K562 (cell line): ENCODE measurements around the gene IGIP. TPM values are rescaled to one million over a fixed set of nuclear protein-coding genes. Genes with fewer than 3 reads are reported as not detected.
A peak's percentile ranks its signal among the peaks of the same experiment; 100 is the strongest.

Source experiments
- CHCHD3 ChIP-seq: fragments of 250-450 bp; sonication (Bioruptor Pico); IDR thresholded peaks from 2 replicates; pipeline ENCODE4 v2.1.2; 2022; ENCODE audit warnings: mild to moderate bottlenecking
- GATAD2A ChIP-seq: fragments of 450-650 bp; IDR thresholded peaks from 2 replicates; pipeline ENCODE4 v1.6.1; 2017
- GTF2E2 ChIP-seq: fragments of 200-800 bp; sonication (Bioruptor generic); IDR thresholded peaks from 2 replicates; pipeline ENCODE4 v1.6.1; 2016; ENCODE audit warnings: missing genetic modification characterization, missing compliant biosample characterization
- KAT7 ChIP-seq: sonication (generic); formaldehyde crosslinking; IDR thresholded peaks from 2 replicates; pipeline ENCODE4 v1.8.0; 2022; ENCODE audit warnings: missing genetic modification reagents, mild to moderate bottlenecking, borderline replicate concordance
- MCM2 ChIP-seq: fragments of 450-650 bp; IDR thresholded peaks from 2 replicates; pipeline ENCODE4 v1.6.1; 2017; ENCODE audit warnings: low read depth, mild to moderate bottlenecking
- MTA3 ChIP-seq: fragments of 450-650 bp; formaldehyde crosslinking; IDR thresholded peaks from 2 replicates; pipeline ENCODE4 v1.6.1; 2017; ENCODE audit warnings: mild to moderate bottlenecking, borderline replicate concordance
- POLR2H ChIP-seq: IDR thresholded peaks from 2 replicates; pipeline ENCODE4 v1.6.1; 2016; ENCODE audit warnings: missing genetic modification characterization, low read depth, mild to moderate bottlenecking, control low read depth, missing compliant biosample characterization, moderate library complexity
- PURB ChIP-seq: sonication (generic); formaldehyde crosslinking; IDR thresholded peaks from 2 replicates; pipeline ENCODE4 v1.9.0; 2021; ENCODE audit warnings: low read depth, mild to moderate bottlenecking, missing genetic modification reagents
- RBM34 ChIP-seq: fragments of 200-400 bp; formaldehyde crosslinking; IDR thresholded peaks from 2 replicates; pipeline ENCODE4 v1.6.1; 2018; ENCODE audit warnings: low read length, borderline replicate concordance; ENCODE audit not compliant: insufficient read depth
- SPI1 ChIP-seq: IDR thresholded peaks from 2 replicates; pipeline ENCODE4 v1.6.1; 2011; ENCODE audit warnings: low read depth, low read length, control low read depth, borderline replicate concordance
- SRF ChIP-seq, 2 experiments: fragments of 250-450, 450-650 bp in 1 of 2; sonication (Bioruptor Pico) in 1 of 2; sonication (generic) in 1 of 2; formaldehyde crosslinking; IDR thresholded peaks; 2 replicates each; pipeline versions ENCODE4 v1.5.0 to v1.5.1; 2020 to 2022; ENCODE audit warnings: mild to moderate bottlenecking in 1 of 2, missing genetic modification reagents in 1 of 2
- ZNF668 ChIP-seq: fragments of 250-450 bp; sonication (Bioruptor Pico); IDR thresholded peaks from 2 replicates; pipeline ENCODE4 v1.8.0; 2022; ENCODE audit warnings: mild to moderate bottlenecking, inconsistent platforms
- ZNF75A ChIP-seq: fragments of 450-650 bp; formaldehyde crosslinking; IDR thresholded peaks from 2 replicates; pipeline ENCODE4 v1.4.0; 2020; ENCODE audit warnings: mild to moderate bottlenecking
- polyA plus RNA-seq, 8 experiments: library from polyadenylated mRNA; depleted of rRNA in 4 of 8; stranded (reverse) in 5 of 8; unstranded in 3 of 8; fragments of >200 nt; fragmentation: Nextera tagmentation in 2 of 8; fragmentation: Illumina TruSeq in 1 of 8; extraction: Ambion mirVana in 2 of 8; extraction: Trizol in 1 of 8; gene quantifications; 2 replicates each; pipeline versions ENCODE4 v1.2.1 to v1.2.3, GENCODE V29; 2011 to 2014; ENCODE audit warnings: inconsistent platforms in 1 of 8, missing spikeins in 1 of 8
- total RNA-seq, 7 experiments: library from RNA; depleted of rRNA in 6 of 7; stranded (reverse); fragments of >200 nt in 6 of 7; fragmentation: Illumina TruSeq in 2 of 7; extraction: Trizol in 2 of 7; gene quantifications; 2 replicates each; pipeline versions ENCODE4 v1.2.1 to v1.2.3, GENCODE V29; 2011 to 2021; ENCODE audit warnings: low replicate concordance in 1 of 7
- TF ChIP-seq, protein P1 (sequence below): sonication (generic); formaldehyde crosslinking; IDR thresholded peaks from 2 replicates; pipeline ENCODE4 v1.8.1; 2023; ENCODE audit warnings: missing genetic modification reagents, mild to moderate bottlenecking, borderline replicate concordance
- TF ChIP-seq, protein P2 (sequence below), 2 experiments: IDR thresholded peaks; 2 replicates each; pipeline ENCODE4 v1.6.1; 2012; ENCODE audit warnings: improper control_type of control experiment in 2 of 2, low read depth in 2 of 2, low read length in 2 of 2, borderline replicate concordance in 1 of 2
- TF ChIP-seq, protein P3 (sequence below): fragments of 450-650 bp; formaldehyde crosslinking; conservative IDR thresholded peaks from 2 replicates; pipeline ENCODE4 v1.4.0; 2022; ENCODE audit warnings: mild to moderate bottlenecking, missing genetic modification characterization
- TF ChIP-seq, protein P4 (sequence below): fragments of 450-650 bp; IDR thresholded peaks from 2 replicates; pipeline ENCODE4 v1.6.1; 2016; ENCODE audit warnings: missing biosample characterization, missing genetic modification characterization

The IGIP gene
- total and polyA plus RNA-seq, 9 of the 15 experiments (the other 6 are each of a cell fraction or from before 2014, with no cell fraction given) = 0.52 to 1.6 (median 1.2) TPM

DNA sequence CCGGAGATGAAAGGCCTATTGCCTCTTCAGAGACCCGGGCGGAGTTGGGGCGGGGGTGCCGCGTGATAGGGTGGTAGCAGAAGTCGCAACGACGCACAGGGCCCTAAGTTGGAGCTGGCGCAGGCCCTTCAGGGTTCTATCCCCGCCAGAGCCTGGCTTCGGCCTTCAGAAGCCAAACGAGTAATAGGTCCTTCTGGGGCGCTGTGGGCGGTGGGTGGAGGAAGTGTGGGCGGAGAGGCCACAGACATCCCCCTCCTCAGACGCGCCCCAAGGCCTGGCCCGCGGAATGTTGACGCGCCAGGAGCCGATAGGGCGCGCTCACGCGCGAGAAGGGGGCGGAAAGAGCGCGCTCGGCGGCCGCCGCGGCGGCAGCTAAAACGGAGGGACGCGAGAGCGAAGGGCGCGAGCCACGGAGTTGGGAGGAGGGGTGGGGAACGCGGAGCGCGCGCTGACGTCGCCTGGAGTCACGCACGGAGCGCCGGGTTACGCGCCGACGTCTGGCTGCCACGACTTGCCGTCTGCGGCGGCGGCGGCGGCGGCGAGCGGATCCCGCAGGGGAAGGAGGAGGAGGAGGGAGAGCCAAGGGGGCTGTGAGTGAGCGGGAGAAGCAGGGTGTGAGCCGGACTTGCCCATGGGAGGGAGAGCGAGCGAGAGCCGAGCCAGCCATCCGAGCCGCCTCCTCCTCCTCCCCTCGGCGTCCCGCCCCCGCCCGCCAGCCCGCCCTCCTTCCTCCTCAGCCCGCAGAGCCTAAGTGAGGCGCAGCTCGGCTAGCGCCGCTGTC, 18.2 kb upstream of the IGIP start (continued):
- TF ChIP-seq, protein P1, sequence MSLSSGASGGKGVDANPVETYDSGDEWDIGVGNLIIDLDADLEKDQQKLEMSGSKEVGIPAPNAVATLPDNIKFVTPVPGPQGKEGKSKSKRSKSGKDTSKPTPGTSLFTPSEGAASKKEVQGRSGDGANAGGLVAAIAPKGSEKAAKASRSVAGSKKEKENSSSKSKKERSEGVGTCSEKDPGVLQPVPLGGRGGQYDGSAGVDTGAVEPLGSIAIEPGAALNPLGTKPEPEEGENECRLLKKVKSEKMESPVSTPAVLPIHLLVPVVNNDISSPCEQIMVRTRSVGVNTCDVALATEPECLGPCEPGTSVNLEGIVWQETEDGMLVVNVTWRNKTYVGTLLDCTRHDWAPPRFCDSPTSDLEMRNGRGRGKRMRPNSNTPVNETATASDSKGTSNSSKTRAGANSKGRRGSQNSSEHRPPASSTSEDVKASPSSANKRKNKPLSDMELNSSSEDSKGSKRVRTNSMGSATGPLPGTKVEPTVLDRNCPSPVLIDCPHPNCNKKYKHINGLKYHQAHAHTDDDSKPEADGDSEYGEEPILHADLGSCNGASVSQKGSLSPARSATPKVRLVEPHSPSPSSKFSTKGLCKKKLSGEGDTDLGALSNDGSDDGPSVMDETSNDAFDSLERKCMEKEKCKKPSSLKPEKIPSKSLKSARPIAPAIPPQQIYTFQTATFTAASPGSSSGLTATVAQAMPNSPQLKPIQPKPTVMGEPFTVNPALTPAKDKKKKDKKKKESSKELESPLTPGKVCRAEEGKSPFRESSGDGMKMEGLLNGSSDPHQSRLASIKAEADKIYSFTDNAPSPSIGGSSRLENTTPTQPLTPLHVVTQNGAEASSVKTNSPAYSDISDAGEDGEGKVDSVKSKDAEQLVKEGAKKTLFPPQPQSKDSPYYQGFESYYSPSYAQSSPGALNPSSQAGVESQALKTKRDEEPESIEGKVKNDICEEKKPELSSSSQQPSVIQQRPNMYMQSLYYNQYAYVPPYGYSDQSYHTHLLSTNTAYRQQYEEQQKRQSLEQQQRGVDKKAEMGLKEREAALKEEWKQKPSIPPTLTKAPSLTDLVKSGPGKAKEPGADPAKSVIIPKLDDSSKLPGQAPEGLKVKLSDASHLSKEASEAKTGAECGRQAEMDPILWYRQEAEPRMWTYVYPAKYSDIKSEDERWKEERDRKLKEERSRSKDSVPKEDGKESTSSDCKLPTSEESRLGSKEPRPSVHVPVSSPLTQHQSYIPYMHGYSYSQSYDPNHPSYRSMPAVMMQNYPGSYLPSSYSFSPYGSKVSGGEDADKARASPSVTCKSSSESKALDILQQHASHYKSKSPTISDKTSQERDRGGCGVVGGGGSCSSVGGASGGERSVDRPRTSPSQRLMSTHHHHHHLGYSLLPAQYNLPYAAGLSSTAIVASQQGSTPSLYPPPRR = peak; percentile 77; the same call in 1 of the 2 replicates
- TF ChIP-seq MCM2 = no peak
- peak; percentile 64 for TF ChIP-seq POLR2H (tag)
- TF ChIP-seq PURB (CRISPR knock-in tag) = no peak
- TF ChIP-seq KAT7 (CRISPR knock-in tag) = peak; percentile 70; the same call in 1 of the 2 replicates
- 0 out of 2 replicates have a peak, but pooled peaks have one; percentile 18 for TF ChIP-seq GATAD2A
- peak; percentile 72; the same call in 1 of the 2 replicates for TF ChIP-seq MTA3
- no peak for TF ChIP-seq CHCHD3
- peak; percentile 66; the same call in 1 of the 2 replicates for TF ChIP-seq GTF2E2 (tag)
- TF ChIP-seq SRF (CRISPR knock-in tag; IDR thresholded peaks at IDR 0.05) = peak in 1 of 2 experiments; percentile 10; a peak in 2 of 4 replicates
- no peak for TF ChIP-seq SPI1
- TF ChIP-seq ZNF75A (CRISPR knock-in tag) = no peak
- TF ChIP-seq, protein P2, sequence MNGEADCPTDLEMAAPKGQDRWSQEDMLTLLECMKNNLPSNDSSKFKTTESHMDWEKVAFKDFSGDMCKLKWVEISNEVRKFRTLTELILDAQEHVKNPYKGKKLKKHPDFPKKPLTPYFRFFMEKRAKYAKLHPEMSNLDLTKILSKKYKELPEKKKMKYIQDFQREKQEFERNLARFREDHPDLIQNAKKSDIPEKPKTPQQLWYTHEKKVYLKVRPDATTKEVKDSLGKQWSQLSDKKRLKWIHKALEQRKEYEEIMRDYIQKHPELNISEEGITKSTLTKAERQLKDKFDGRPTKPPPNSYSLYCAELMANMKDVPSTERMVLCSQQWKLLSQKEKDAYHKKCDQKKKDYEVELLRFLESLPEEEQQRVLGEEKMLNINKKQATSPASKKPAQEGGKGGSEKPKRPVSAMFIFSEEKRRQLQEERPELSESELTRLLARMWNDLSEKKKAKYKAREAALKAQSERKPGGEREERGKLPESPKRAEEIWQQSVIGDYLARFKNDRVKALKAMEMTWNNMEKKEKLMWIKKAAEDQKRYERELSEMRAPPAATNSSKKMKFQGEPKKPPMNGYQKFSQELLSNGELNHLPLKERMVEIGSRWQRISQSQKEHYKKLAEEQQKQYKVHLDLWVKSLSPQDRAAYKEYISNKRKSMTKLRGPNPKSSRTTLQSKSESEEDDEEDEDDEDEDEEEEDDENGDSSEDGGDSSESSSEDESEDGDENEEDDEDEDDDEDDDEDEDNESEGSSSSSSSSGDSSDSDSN (IDR thresholded peaks at IDR 0.05; ENCODE audit: borderline replicate concordance in 1 of 2, low read depth in 2 of 2, low read length in 2 of 2) = peak; percentile 50 to 63; a peak in 2 of 4 replicates
- TF ChIP-seq, protein P3, sequence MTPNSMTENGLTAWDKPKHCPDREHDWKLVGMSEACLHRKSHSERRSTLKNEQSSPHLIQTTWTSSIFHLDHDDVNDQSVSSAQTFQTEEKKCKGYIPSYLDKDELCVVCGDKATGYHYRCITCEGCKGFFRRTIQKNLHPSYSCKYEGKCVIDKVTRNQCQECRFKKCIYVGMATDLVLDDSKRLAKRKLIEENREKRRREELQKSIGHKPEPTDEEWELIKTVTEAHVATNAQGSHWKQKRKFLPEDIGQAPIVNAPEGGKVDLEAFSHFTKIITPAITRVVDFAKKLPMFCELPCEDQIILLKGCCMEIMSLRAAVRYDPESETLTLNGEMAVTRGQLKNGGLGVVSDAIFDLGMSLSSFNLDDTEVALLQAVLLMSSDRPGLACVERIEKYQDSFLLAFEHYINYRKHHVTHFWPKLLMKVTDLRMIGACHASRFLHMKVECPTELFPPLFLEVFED = peak; percentile 56; the same call in 1 of the 2 replicates
- TF ChIP-seq, protein P4, sequence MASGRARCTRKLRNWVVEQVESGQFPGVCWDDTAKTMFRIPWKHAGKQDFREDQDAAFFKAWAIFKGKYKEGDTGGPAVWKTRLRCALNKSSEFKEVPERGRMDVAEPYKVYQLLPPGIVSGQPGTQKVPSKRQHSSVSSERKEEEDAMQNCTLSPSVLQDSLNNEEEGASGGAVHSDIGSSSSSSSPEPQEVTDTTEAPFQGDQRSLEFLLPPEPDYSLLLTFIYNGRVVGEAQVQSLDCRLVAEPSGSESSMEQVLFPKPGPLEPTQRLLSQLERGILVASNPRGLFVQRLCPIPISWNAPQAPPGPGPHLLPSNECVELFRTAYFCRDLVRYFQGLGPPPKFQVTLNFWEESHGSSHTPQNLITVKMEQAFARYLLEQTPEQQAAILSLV = 0 out of 2 replicates have a peak, but pooled peaks have one; percentile 43
- TF ChIP-seq ZNF668 (CRISPR knock-in tag) = no peak
- peak; percentile 74; the same call in 1 of the 2 replicates for TF ChIP-seq RBM34
